Measurements from ENCODE around the gene MSL3B.

Gene MSL3B

DNA sequence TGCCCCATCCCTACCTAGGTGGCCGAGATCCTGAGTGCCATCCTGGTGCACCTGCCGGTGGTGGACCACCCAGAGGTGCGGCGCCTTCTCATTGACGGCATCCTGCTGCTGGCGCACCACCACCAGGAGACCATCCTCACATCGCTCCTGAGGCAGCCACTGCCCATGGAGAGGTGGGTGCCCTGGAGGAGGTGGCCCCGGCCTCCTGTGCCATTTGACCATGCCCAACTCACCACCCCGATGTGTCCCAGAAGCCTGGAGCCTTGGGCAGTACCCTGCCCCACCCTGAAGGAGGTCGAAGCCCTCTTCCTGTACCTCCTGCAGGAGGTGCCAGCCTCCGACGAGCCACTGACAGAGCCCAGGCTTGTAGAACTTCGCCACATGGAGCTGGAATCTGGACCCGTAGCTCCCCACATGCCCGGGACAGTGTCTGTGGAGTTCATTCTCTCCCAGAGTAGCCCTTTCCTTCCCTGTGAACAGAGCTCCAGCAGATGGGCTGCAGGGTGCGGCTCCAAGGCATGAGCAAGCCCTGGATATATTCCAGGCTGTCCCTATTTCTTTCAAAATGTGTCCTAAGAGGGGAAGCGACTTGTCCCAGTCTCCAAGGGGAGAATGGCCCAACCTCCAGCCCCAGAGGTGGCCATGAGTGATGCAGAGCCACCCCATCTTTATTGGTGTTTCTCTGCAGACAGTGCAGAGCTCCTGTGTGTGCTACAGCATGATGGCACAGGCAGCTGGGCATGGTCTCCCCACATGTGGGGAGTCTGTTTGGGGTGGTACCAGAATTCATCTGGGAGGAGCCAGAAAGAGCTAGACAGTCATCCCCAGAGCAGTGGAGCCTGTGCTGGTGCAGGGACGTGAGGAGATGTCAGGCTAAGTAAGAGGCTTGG is 48.1 kb downstream of the MSL3B start:
- no peak for TF ChIP-seq CTCF (IDR thresholded peaks at IDR 0.05)
- H3K9me3 ChIP-seq, result no peaks in the 10 kb centered on the region
- WGBS, 3 donors, result 64 to 75% (median 73%) methylated on average over 16 to 18 of the region's 18 CpGs
- H3K4me1 ChIP-seq, result no peaks in the 10 kb centered on the region
- DNase-seq (no peak), ATAC-seq (no peak)
- H3K27me3 ChIP-seq (ENCODE audit: insufficient read depth in 3 of 3, low read length in 2 of 3), result peaks cover 0 to 4% (median 0%) of the 10 kb centered on the region in 3 donors
- H3K27ac ChIP-seq, result no peak overlapping the region
- no peaks in the 10 kb centered on the region for H3K36me3 ChIP-seq (ENCODE audit: insufficient read depth in 1 of 2, low read depth in 1 of 2)
- no peak overlapping the region for H3K4me3 ChIP-seq
- intact Hi-C loops (cut with DNase I), result no loop called here

GRCh38 chr2:233818639-233819621 is 49.3 kb downstream of the MSL3B start:
- Histone ChIP-seq H3K4me1 (no peaks in the 10 kb centered on the region), H3K27ac (no peak overlapping the region), H3K9me3 (no peaks in the 10 kb centered on the region), H3K27me3 (ENCODE audit: insufficient read depth in 3 of 3, low read length in 2 of 3) (peaks cover 0 to 4% (median 0%) of the 10 kb centered on the region in 3 donors), H3K4me3 (no peak overlapping the region), H3K36me3 (ENCODE audit: insufficient read depth in 1 of 2, low read depth in 1 of 2) (no peaks in the 10 kb centered on the region)
- 72 to 84% (median 74%) methylated on average over 17 of the region's 17 CpGs for WGBS, 3 donors
- no peak for ATAC-seq
- no peak for DNase-seq
- TF ChIP-seq CTCF (IDR thresholded peaks at IDR 0.05), result no peak
- intact Hi-C loops (cut with DNase I), result no loop called here

GRCh38 chr2:233817995-233818638 is 50.1 kb downstream of the MSL3B start:
- TF ChIP-seq CTCF (IDR thresholded peaks at IDR 0.05), result no peak
- ATAC-seq (no peak), DNase-seq (no peak)
- peaks cover 0 to 4% (median 0%) of the 10 kb centered on the region in 3 donors for H3K27me3 ChIP-seq (ENCODE audit: insufficient read depth in 3 of 3, low read length in 2 of 3)
- intact Hi-C loops (cut with DNase I), result no loop called here
- H3K27ac ChIP-seq, result no peak overlapping the region
- H3K36me3 ChIP-seq (ENCODE audit: insufficient read depth in 1 of 2, low read depth in 1 of 2), result no peaks in the 10 kb centered on the region
- WGBS, 3 donors, result 83 to 88% (median 84%) methylated on average over 11 of the region's 11 CpGs
- no peaks in the 10 kb centered on the region for H3K4me1 ChIP-seq
- no peaks in the 10 kb centered on the region for H3K9me3 ChIP-seq
- no peak overlapping the region for H3K4me3 ChIP-seq

DNA sequence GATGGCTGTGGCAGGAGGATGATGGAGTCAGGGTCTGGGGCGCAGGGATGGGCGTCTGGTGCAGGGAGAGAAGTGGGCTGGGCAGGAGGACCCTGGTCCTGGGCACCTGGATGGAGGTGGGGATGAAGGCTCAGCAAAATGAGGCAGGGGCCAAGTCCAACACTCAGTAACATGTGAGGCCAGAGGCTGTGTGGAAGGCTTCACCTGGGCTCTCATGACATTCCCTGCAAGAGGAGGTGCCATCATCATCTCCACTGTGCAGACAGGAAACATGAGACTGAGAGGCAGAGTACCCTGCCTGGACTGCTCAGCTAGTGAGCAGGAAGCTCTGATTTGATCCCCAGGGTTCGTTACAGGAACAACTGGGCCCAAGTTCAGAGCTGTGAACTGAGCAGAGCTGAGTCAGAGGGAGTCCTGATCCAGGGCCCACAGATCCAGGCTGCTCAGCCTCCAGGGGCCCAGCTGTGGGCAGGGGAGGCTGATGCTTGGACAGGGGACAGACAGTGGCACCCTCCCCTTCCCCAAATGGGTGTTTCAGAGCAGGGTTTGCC is 50.8 kb downstream of the MSL3B start:
- TF ChIP-seq CTCF (IDR thresholded peaks at IDR 0.05), result no peak
- ATAC-seq (no peak), DNase-seq (no peak)
- Histone ChIP-seq H3K4me3 (no peak overlapping the region), H3K9me3 (no peaks in the 10 kb centered on the region), H3K27me3 (ENCODE audit: insufficient read depth in 3 of 3, low read length in 2 of 3) (peaks cover 0 to 4% (median 0%) of the 10 kb centered on the region in 3 donors), H3K4me1 (no peaks in the 10 kb centered on the region), H3K27ac (no peak overlapping the region), H3K36me3 (ENCODE audit: insufficient read depth in 1 of 2, low read depth in 1 of 2) (no peaks in the 10 kb centered on the region)
- intact Hi-C loops (cut with DNase I), result no loop called here
- 67 to 76% (median 75%) methylated on average over 3 of the region's 3 CpGs for WGBS, 3 donors

Data from psoas muscle (tissue), 7 donors.